K562 (cell line): Measurements from ENCODE around the gene ITPK1. TPM values are rescaled to one million over a fixed set of nuclear protein-coding genes. Genes with fewer than 3 reads are reported as not detected.
A peak's percentile ranks its signal among the peaks of the same experiment; 100 is the strongest.

ENCODE experiments used
- ATAC-seq: fragments of 200-7000 bp; cut with Tn5 transposase; 3 replicates; pipeline ENCODE4 v1.9.1; 2020; ENCODE audit warnings: moderate library complexity
- BruUV-seq: library from RNA; stranded (reverse); fragments of 400-500 nt; replicated peaks from 2 replicates; lab custom pipeline; 2021; lab: Mats Ljungman, UMichigan
- CTCF ChIA-PET: fragments of 300-600 bp; formaldehyde crosslinking; extraction: SDS; loops from one replicate; lab custom pipeline; 2021; ENCODE audit warnings: low intra/inter-chr PET ratio; lab: Yijun Ruan, JAX
- POLR2A ChIA-PET: fragments of 300-600, 350-650 bp; sonication (Branson Sonifier 250); formaldehyde crosslinking; extraction: SDS; loops from one replicate; lab custom pipeline; 2021; ENCODE audit warnings: antibody characterized with exemption, inconsistent platforms; lab: Yijun Ruan, JAX
- DNase-seq, 4 experiments: peaks; one replicate each; pipeline versions ENCODE4 v3.0.0 to v3.0.0-alpha.2; 2011 to 2018; ENCODE audit warnings: low spot score in 3 of 4, mixed read lengths in 3 of 4; ENCODE audit errors: extremely low read depth in 1 of 4
- FAIRE-seq: peaks from 2 replicates; lab custom pipeline; 2011; peaks lifted over from hg19 to GRCh38; lab: Jason Lieb, UNC
- H2AFZ ChIP-seq: 2 replicates; pipeline ENCODE4 v1.6.0; 2011; ENCODE audit warnings: low read depth, low read length, control low read depth, inconsistent platforms
- H3K27ac ChIP-seq: fragments of 200-600 bp; 3 replicates; pipeline ENCODE4 v1.8.0; 2011; ENCODE audit warnings: low read depth, mild to moderate bottlenecking, control low read depth, inconsistent platforms, low read length, moderate library complexity, mixed read lengths; ENCODE audit errors: extremely low read depth
- H3K27me3 ChIP-seq, 2 experiments: fragments of 300-600 bp in 1 of 2; 2 replicates in 1 of 2; 3 replicates in 1 of 2; pipeline versions ENCODE4 v1.6.0 to v1.8.0; 2011; ENCODE audit warnings: inconsistent platforms in 2 of 2, low read length in 2 of 2, mild to moderate bottlenecking in 1 of 2, mixed read lengths in 1 of 2, moderate library complexity in 1 of 2; ENCODE audit not compliant: control insufficient read depth in 2 of 2, insufficient read depth in 2 of 2
- H3K36me3 ChIP-seq: fragments of 300-600 bp; 3 replicates; pipeline ENCODE4 v1.8.0; 2011; ENCODE audit warnings: mild to moderate bottlenecking, low read length, inconsistent platforms; ENCODE audit not compliant: control insufficient read depth, insufficient read depth
- H3K4me1 ChIP-seq, 2 experiments: fragments of 200-600 bp in 1 of 2; replicated peaks in 1 of 2; 2 replicates in 1 of 2; 3 replicates in 1 of 2; pipeline versions ENCODE4 v1.5.1 to v1.8.0; 2011; ENCODE audit warnings: inconsistent platforms in 2 of 2, low read length in 2 of 2, mild to moderate bottlenecking in 1 of 2, mixed read lengths in 1 of 2, moderate library complexity in 1 of 2; ENCODE audit not compliant: control insufficient read depth in 2 of 2, insufficient read depth in 2 of 2
- H3K4me2 ChIP-seq: 2 replicates; pipeline ENCODE4 v1.6.1; 2011; ENCODE audit warnings: low read length, control low read depth, inconsistent platforms, mixed read lengths; ENCODE audit not compliant: insufficient read depth
- H3K4me3 ChIP-seq: fragments of 200-600 bp; sonication (generic), shearing (Covaris generic); 2 replicates; pipeline ENCODE4 v1.5.1; 2016; ENCODE audit warnings: control low read depth, inconsistent platforms
- H3K79me2 ChIP-seq: fragments of 200-600 bp; 3 replicates; pipeline ENCODE4 v1.8.0; 2011; ENCODE audit warnings: low read length, inconsistent platforms; ENCODE audit not compliant: control insufficient read depth, insufficient read depth
- H3K9ac ChIP-seq, 2 experiments: 2 replicates each; pipeline versions ENCODE4 v1.6.0 to v1.6.1; 2011; ENCODE audit warnings: low read depth in 2 of 2, low read length in 2 of 2, control low read depth in 1 of 2, inconsistent platforms in 1 of 2, mild to moderate bottlenecking in 1 of 2, mixed read lengths in 1 of 2; ENCODE audit not compliant: insufficient read depth in 1 of 2
- H3K9me1 ChIP-seq: one replicate; pipeline ENCODE4 v1.6.0; 2011; ENCODE audit warnings: inconsistent platforms, mild to moderate bottlenecking, low read length, moderate library complexity; ENCODE audit not compliant: control insufficient read depth, insufficient read depth
- H3K9me3 ChIP-seq: replicated peaks from 2 replicates; pipeline ENCODE4 v1.5.1; 2011; ENCODE audit warnings: low read depth, low read length, inconsistent platforms; ENCODE audit not compliant: control insufficient read depth, insufficient read depth
- H4K20me1 ChIP-seq: replicated peaks from 2 replicates; pipeline ENCODE4 v1.6.1; 2011; ENCODE audit warnings: low read length, inconsistent platforms, mixed read lengths; ENCODE audit not compliant: control insufficient read depth, insufficient read depth
- BCOR ChIP-seq: fragments of 450-650 bp; IDR thresholded peaks from 2 replicates; pipeline ENCODE4 v1.6.1; 2016
- BMI1 ChIP-seq: fragments of 150-350 bp; IDR thresholded peaks from 2 replicates; pipeline ENCODE4 v1.6.1; 2014; ENCODE audit warnings: low read length
- CBFA2T3 ChIP-seq: fragments of 450-650 bp; IDR thresholded peaks from 2 replicates; pipeline ENCODE4 v1.6.1; 2017
- CXXC5 ChIP-seq: fragments of 250-450 bp; sonication (Bioruptor Pico); IDR thresholded peaks from 2 replicates; pipeline ENCODE4 v1.8.0; 2022; ENCODE audit warnings: inconsistent platforms, mild to moderate bottlenecking, moderate library complexity
- EHMT2 ChIP-seq: fragments of 450-650 bp; IDR thresholded peaks from 2 replicates; pipeline ENCODE4 v1.6.1; 2018; ENCODE audit warnings: antibody characterized with exemption
- EP400 ChIP-seq: fragments of 450-650 bp; IDR thresholded peaks from 2 replicates; pipeline ENCODE4 v1.6.1; 2017; ENCODE audit warnings: antibody characterized with exemption, mild to moderate bottlenecking, moderate library complexity
- GABPB1 ChIP-seq: sonication (generic); formaldehyde crosslinking; IDR thresholded peaks from 2 replicates; pipeline ENCODE4 v1.8.0; 2022; ENCODE audit warnings: mild to moderate bottlenecking, missing genetic modification reagents
- KDM1A ChIP-seq, 2 experiments: fragments of 450-650 bp; IDR thresholded peaks; 2 replicates each; pipeline ENCODE4 v1.6.1; 2016; ENCODE audit warnings: mild to moderate bottlenecking in 2 of 2
- L3MBTL2 ChIP-seq: fragments of 450-650 bp; IDR thresholded peaks from 2 replicates; pipeline ENCODE4 v1.6.1; 2016; ENCODE audit warnings: mild to moderate bottlenecking, moderate library complexity
- NR4A1 ChIP-seq, 2 experiments: fragments of 250-450 bp in 1 of 2; fragments of 450-650 bp in 1 of 2; sonication (Bioruptor Pico) in 1 of 2; IDR thresholded peaks; 2 replicates each; pipeline versions ENCODE4 v1.4.0 to v1.6.1; 2016 to 2020; ENCODE audit warnings: mild to moderate bottlenecking in 2 of 2, missing compliant biosample characterization in 1 of 2, missing genetic modification characterization in 1 of 2, moderate library complexity in 1 of 2
- RBBP5 ChIP-seq: fragments of 200-600 bp; sonication (generic); IDR thresholded peaks from 2 replicates; pipeline ENCODE4 v1.6.1; 2012; ENCODE audit warnings: borderline replicate concordance, mild to moderate bottlenecking, low read length, control low read depth, inconsistent platforms; ENCODE audit not compliant: insufficient read depth, poor library complexity, severe bottlenecking
- ZNF311 ChIP-seq: fragments of 250-450 bp; sonication (Bioruptor Pico); IDR thresholded peaks from 2 replicates; pipeline ENCODE4 v1.4.0; 2020; ENCODE audit warnings: mild to moderate bottlenecking, moderate library complexity
- ZNF592 ChIP-seq: fragments of 450-650 bp; IDR thresholded peaks from 2 replicates; pipeline ENCODE4 v1.6.1; 2017; ENCODE audit warnings: antibody characterized with exemption, mild to moderate bottlenecking
- ZNF655 ChIP-seq: fragments of 250-450 bp; sonication (Bioruptor Pico); IDR thresholded peaks from 2 replicates; pipeline ENCODE4 v1.5.0; 2021
- WGBS: fragments of 100-300 bp; shearing (Covaris generic); methylation state at CpG from one replicate; pipeline ENCODE4 v1.1.6; 2016; ENCODE audit warnings: low coverage, mixed read lengths; ENCODE audit not compliant: insufficient coverage; ENCODE audit errors: missing lambda C conversion rate; 5-methylcytosine and 5-hydroxymethylcytosine counted together
- in situ Hi-C: fragments of 300-500 bp; cut with MboI; formaldehyde crosslinking; loops from 4 replicates; pipeline ENCODE4 v1.15.0; 2018; ENCODE audit warnings: inconsistent platforms, mixed read lengths
- intact Hi-C: fragments of 100-400 bp; cut with micrococcal nuclease; formaldehyde crosslinking; loops from 2 replicates; pipeline ENCODE4 v1.14.2; 2022
- polyA plus RNA-seq, 8 experiments: library from polyadenylated mRNA; depleted of rRNA in 4 of 8; stranded (reverse) in 5 of 8; unstranded in 3 of 8; fragments of >200 nt; fragmentation: Nextera tagmentation in 2 of 8; fragmentation: Illumina TruSeq in 1 of 8; extraction: Ambion mirVana in 2 of 8; extraction: Trizol in 1 of 8; gene quantifications; 2 replicates each; pipeline versions ENCODE4 v1.2.1 to v1.2.3, GENCODE V29; 2011 to 2014; ENCODE audit warnings: inconsistent platforms in 1 of 8, missing spikeins in 1 of 8
- total RNA-seq, 7 experiments: library from RNA; depleted of rRNA in 6 of 7; stranded (reverse); fragments of >200 nt in 6 of 7; fragmentation: Illumina TruSeq in 2 of 7; extraction: Trizol in 2 of 7; gene quantifications; 2 replicates each; pipeline versions ENCODE4 v1.2.1 to v1.2.3, GENCODE V29; 2011 to 2021; ENCODE audit warnings: low replicate concordance in 1 of 7
- TF ChIP-seq, protein P1 (sequence below), 2 experiments: fragments of 450-650 bp; conservative IDR thresholded peaks; 2 replicates each; pipeline ENCODE4 v1.6.1; 2017; ENCODE audit warnings: mild to moderate bottlenecking in 2 of 2, moderate library complexity in 2 of 2

The ITPK1 gene
- total and polyA plus RNA-seq, 9 of the 15 experiments (the other 6 are each of a cell fraction or from before 2014, with no cell fraction given) = 1.2 to 39.2 (median 23.0) TPM

GRCh38 chr14:93045965-93046704 is 69.6 kb downstream of the ITPK1 start:
- no peaks in the 10 kb centered on the region for H3K9me1 ChIP-seq
- CTCF ChIA-PET = no interaction called here
- in situ Hi-C loops (no loop called here), intact Hi-C loops (no loop called here)
- peak overlapping the region; percentile 64; the same call in 1 of the 2 replicates for H2AFZ ChIP-seq
- H3K4me2 ChIP-seq = peak overlapping the region; percentile 32; the same call in 1 of the 2 replicates
- no peaks in the 10 kb centered on the region for H3K9me3 ChIP-seq
- FAIRE-seq = peak; percentile 89
- H3K9ac ChIP-seq = 0 out of 4 replicates have a peak overlapping the region, but pooled peaks of 1 of the 2 experiments have one; percentile 50
- POLR2A ChIA-PET = interaction anchor here (0.6 kb wide), 1 partner anchor 910 kb away, joined by 3 read pairs; no protein-coding TSS in a partner anchor
- 24% methylated on average over 15 of the region's 16 CpGs for whole genome bisulfite sequencing
- ATAC-seq = peak; percentile 79
- no peak overlapping the region for H3K4me3 ChIP-seq
- BruUV-seq = no TSS peak
- no peaks in the 10 kb centered on the region; the same call in 2 of the 3 replicates for H3K79me2 ChIP-seq
- H3K27ac ChIP-seq = peak overlapping the region; percentile 36; the same call in 2 of the 3 replicates
- H3K36me3 ChIP-seq = no peaks in the 10 kb centered on the region
- H4K20me1 ChIP-seq = 0 out of 2 replicates have a peak, but pooled peaks cover 4% of the 10 kb centered on the region
- peaks cover 33 to 34% of the 10 kb centered on the region in 2 experiments for H3K4me1 ChIP-seq
- peak; percentile 26 to 75 (median 50) for DNase-seq
- H3K27me3 ChIP-seq = no peaks in the 10 kb centered on the region
- TF ChIP-seq KDM1A (IDR thresholded peaks at IDR 0.05) = peak; percentile 65 to 71; a peak in 3 of 4 replicates
- no peak for TF ChIP-seq ZNF655 (CRISPR knock-in tag)
- TF ChIP-seq BMI1 = no peak
- TF ChIP-seq ZNF311 (CRISPR knock-in tag) = 0 out of 2 replicates have a peak, but pooled peaks have one; percentile 42
- no peak for TF ChIP-seq EHMT2
- TF ChIP-seq RBBP5 = no peak
- peak; percentile 74 for TF ChIP-seq CBFA2T3
- 0 out of 2 replicates have a peak, but pooled peaks have one; percentile 48 for TF ChIP-seq EP400
- TF ChIP-seq BCOR = no peak
- TF ChIP-seq CXXC5 (CRISPR knock-in tag) = peak; percentile 53; the same call in 1 of the 2 replicates
- no peak for TF ChIP-seq NR4A1 (CRISPR knock-in tag; IDR thresholded peaks at IDR 0.05)
- TF ChIP-seq NR4A1 (tag; IDR thresholded peaks at IDR 0.05) = no peak
- TF ChIP-seq L3MBTL2 = peak; percentile 89
- TF ChIP-seq, protein P1, sequence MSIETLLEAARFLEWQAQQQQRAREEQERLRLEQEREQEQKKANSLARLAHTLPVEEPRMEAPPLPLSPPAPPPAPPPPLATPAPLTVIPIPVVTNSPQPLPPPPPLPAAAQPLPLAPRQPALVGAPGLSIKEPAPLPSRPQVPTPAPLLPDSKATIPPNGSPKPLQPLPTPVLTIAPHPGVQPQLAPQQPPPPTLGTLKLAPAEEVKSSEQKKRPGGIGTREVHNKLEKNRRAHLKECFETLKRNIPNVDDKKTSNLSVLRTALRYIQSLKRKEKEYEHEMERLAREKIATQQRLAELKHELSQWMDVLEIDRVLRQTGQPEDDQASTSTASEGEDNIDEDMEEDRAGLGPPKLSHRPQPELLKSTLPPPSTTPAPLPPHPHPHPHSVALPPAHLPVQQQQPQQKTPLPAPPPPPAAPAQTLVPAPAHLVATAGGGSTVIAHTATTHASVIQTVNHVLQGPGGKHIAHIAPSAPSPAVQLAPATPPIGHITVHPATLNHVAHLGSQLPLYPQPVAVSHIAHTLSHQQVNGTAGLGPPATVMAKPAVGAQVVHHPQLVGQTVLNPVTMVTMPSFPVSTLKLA (conservative IDR thresholded peaks at IDR 0.05) = peak; percentile 47 to 62; a peak in 3 of 4 replicates
- TF ChIP-seq ZNF592 = peak; percentile 74
- no peak for TF ChIP-seq GABPB1 (CRISPR knock-in tag)
